Stimulated activated CD8-positive, alpha-beta memory T cell treated with anti-CD3 and anti-CD28 coated beads, Interleukin-4, amount 100 ng/mL, for 48 hours (primary cell): Measurements from ENCODE around the gene ARHGEF12.

Experiments
- DNase-seq: peaks from one replicate; pipeline ENCODE4 v3.0.0-alpha.2; 2020

ARHGEF12 gene

DNA sequence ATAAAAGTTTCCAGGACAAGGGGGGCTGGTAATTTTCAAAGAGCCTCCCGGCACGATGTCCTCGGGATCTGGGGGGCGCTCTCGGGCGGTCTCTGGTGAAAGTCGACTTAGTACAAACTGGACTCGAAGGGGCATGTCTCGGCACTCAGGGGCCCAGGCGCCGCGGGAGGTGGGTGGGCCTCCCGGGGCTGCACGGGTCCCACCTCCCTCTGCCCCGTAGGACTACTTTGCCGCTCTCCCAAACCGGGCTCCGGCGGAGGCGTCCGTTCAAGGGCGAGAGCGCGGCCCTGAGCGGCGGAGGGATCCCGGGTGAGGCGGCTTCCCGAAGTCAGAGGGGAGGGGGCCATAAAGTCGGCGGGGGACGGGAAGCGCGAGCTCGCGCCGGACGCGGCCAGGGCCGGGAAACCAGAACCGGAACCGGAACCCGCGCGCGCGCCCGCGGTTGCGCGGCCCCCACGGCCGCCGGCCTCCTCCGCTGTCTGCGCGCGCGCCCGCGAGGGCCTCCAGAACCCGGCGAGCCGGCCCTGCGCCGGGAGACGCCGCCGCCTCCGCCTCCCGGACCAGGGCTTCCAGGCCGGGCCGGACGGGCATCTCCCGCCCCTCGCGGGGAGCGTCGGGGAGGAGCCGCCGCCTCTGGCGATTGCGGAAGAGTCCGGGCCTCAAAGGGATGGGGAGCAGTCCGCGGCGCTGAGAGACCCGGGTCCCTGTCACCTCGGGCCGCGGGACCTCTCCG lies at the start of gene ARHGEF12:
Gene ARHGEF12, plus strand, starts transcription at position 506 of the 733 bp plus-strand sequence. CDS start 831 bp downstream, outside the sequence.
- peak; percentile 88 for DNase-seq

DNA sequence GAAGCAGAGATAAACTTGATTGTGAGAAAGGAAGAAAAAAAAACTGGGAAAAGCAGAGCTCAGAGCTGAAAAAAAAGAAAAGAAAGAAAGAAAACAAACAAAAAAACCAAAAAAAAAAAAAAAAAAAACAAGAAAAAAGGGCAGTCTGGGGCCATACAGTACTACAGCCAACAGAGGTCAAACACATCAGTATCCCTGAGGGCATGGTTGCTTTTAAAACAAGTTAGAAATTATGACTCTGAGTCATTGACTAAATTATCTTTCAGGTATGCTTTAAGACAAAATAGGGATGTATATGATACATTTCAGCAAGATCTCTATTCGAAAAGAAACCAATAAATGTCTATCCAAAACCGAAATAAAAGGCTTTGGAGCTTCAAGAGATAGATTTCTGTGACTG lies 48.2 kb upstream of the ARHGEF12 start:
- DNase-seq: no peak

DNA sequence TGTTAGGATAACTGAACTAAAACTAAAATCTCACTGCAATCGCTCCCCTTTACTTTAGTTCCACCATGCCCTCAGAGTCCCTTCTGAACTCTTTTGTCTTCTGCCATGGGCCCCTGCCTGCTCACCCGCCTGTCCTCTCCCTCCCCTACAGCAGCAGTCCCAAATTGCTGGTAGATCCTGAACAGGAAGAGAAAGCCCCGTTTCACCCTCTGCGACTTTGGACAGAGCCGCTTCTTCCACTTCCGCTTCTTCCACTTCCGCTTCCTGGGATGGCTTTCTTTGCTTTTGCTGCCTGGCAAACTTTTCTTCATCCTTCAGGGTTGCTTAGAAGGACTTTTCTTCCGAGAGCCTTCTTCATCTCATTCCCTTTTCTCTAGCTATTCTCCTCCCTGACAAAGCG lies 46.8 kb upstream of the ARHGEF12 start:
- DNase-seq: no peak

GRCh38 chr11:120290956-120291355 lies 45.3 kb upstream of the ARHGEF12 start:
- DNase-seq: no peak

DNA sequence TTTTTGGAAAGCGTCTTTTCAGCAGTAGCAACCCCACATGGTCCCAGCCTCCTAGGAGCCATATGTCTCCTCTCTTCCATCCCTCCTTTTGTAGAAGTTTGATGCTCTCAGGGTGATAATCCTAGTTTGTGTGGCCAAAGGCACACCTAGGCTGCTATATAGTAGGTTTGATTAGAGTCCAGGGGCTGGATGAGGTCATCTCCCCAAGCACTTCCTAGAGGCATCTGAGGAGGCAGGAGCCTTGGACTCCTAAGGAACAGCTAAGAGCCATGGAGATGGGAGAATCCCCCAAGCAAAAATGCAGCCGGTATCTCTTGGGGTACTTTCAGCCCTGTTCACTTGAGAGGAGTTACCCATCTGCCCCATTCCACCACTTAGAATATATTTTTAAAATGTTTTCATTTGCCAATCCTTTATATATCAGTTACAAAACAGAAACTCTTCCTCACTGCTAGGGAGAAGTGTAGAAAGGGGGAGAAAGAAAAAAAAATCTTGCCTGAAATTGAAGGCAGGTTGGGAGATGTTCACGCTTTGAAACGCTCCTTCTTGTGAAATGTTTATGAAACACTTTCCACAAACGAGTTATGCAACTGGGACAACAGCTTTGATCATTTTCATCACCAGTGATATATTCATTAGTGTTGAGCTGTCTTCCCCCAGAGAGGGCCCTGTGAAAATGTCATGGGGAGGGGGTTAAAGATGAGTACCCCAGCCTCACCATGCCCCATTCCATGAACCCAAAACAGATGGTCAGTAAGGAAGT lies 43.0 kb upstream of the ARHGEF12 start:
- no peak for DNase-seq

- no peak for DNase-seq
These were observed 42.1 kb upstream of the ARHGEF12 start for GRCh38 chr11:120294096-120294495.

- no peak for DNase-seq
These were observed 41.1 kb upstream of the ARHGEF12 start for GRCh38 chr11:120295099-120295498.

DNA sequence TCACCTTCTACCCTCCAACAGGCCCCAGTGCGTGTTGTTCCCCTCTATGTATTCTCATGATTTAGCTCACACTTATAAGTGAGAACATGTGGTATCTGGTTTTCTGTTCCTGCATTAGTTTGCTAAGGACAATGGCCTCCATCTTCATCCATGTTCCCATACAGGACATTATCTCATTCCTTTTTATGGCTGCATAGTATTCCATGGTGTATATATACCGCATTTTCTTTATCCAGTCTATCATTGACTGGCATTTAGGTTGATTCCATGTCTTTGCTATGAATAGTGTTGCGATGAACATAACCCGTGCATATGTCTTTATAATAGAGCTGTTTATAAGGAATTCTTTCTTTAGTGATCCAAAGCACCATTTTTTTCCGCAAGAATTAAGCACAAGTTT lies 39.7 kb upstream of the ARHGEF12 start:
- DNase-seq: no peak

DNA sequence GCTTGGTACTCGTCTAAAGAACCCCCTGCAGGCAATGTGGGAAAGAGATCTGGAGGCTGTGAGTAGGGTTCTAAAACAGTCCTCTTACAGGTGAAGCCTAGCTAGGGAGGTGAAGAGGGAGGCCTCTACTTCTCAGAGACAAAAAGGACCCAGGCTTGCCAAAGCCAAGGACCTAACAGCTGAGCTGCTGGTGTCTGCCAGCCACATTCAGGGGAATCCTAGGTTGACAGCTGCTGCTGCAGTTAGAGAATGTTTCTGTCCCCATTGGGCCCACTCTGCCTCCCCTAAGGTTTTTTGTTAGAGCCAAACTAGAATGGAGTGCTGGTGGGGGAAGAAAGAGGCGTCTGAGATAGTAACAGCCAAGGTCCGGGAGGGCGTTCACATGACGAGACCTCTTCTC lies 37.8 kb upstream of the ARHGEF12 start:
- no peak for DNase-seq

- DNase-seq: no peak
These were observed 34.0 kb upstream of the ARHGEF12 start for GRCh38 chr11:120302001-120302805.

GRCh38 chr11:120303004-120303637 lies 33.1 kb upstream of the ARHGEF12 start:
- DNase-seq: peak; percentile 73

DNA sequence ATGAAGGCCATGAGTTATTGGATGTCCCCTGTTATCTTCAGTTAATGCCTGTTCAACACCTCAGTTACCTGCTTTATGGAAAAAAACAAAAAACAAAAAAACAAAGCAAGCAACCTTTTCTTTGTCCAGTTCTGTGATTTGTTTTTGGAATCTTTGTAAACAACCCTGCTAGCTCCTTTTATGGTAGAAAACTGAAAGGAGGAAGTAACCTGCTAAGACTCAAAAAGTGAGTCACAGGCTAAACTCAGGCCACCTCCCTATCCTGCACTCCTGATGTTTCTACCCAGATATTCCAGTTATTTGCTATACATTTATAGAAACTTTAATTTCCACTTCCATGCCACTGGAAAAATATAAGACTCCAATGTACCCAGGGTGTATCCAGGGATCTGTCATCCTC lies 31.7 kb upstream of the ARHGEF12 start:
- no peak for DNase-seq

GRCh38 chr11:120305286-120305685 lies 30.9 kb upstream of the ARHGEF12 start:
- no peak for DNase-seq

DNA sequence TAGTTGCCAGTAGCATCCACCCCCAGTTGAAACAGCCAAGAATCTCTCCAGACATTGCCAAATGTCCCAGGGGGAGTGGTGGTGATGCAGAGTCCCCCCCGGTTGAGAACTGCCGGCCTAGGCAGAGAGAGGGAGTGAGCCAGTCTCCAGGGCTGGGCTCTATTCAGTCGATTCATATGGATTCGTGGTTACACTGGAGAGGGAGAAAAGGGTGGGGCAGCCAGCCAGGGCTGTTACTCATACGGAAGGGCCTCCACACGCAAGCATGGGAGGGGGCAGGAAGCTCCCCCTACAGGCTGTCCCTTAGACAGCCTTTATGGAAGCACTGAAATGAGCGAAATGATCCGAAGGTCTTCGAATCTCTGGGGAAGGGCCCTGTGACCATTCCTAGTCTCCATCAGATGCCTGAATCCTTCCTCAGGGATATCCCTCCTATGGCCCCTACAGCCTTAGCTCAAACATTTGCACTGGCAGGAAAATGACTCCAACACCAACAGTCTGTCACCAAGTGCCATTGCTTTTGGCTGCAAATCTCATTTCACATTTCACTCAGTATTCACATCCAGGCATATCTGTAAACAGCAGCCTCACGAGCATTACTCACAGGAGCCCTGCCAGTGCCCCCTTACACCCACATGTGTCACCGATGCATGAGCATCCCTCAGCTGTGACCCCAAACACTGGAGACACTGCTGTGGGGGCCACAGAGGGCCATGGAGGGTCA lies 29.5 kb upstream of the ARHGEF12 start:
- DNase-seq: no peak

- DNase-seq: no peak
These were observed 28.7 kb upstream of the ARHGEF12 start for GRCh38 chr11:120307476-120307875.

DNA sequence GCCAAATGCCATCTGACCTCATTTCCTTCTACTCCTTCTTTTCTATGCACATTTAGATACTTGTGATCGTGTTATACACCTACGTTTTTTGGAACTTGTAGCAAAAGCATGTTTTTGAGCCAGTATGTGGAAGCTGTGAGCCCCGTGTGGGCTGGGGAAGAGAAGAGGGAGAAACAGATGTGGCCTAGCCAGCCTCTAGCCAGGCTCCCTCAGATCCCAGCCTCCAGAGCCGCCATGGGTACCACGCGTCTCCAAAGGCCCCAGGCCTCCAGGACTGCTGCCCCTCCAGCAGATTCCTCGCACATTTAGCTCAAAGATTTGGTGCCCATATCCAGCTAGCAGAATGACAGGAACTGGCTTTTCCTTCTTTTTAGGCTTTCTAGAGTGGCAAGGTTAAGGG lies 28.1 kb upstream of the ARHGEF12 start:
- DNase-seq: no peak

- no peak for DNase-seq
These were observed 25.3 kb upstream of the ARHGEF12 start for GRCh38 chr11:120310870-120311269.

GRCh38 chr11:120314861-120315260 lies 21.4 kb upstream of the ARHGEF12 start:
- no peak for DNase-seq

- no peak for DNase-seq
These were observed 19.1 kb upstream of the ARHGEF12 start for GRCh38 chr11:120316880-120317688.

DNA sequence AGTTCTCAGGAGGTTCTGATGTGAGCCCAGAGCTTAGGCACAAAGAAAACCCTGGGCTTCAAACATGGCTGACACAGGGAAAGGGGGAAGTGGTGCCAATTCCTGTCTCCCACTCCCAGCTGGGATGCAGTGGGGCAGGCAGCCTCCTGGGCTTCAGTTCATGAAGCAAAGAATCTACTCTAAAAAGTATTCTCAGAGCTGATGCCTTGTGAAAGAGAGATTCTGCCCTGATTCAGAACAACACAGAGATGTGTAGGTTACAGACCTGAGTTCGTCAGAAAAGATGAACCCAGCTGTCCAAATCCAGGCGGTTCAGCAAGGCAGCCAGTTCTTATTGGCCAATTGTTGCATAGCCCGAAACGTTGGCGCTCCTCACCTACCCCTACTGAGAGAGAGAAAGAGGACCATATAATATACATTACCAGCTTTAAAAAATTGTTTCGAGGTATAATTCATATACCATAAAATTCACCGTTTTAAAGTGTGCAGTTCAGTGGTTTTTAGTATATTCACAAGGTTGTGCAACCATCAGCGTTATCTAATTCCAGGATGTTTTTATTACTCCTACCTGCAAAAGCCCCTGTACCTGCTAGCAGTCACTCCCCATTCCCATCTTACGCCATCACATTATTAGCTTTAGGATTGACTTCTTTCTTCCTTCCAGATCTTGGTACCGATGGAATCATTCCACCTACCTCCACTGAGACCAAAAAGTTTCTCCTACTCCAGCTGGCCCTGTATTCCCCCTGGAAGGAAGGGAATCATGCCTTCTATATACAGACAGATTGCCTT lies 18.3 kb upstream of the ARHGEF12 start:
- DNase-seq: no peak

DNA sequence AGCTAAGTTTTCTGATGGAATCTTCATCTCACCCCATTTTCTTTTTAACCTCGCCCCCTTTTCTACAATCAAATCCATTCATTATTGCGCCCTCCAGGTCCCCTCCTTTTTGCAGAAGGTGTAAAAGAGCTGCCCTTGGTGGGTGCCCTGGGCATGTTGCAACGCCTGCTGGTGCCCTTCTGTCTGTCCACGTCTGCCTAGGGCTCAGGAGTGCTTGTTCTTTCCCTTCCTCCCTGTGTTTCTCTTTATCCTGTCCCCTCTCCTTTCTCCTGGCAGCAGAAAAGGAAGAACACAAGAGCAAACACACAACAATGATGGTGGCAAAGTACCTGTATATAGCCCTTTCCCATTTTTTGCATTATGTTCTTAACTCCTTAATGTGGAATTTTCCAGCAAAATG lies 17.3 kb upstream of the ARHGEF12 start:
- DNase-seq: no peak
